Stimulated activated CD8-positive, alpha-beta memory T cell treated with anti-CD3 and anti-CD28 coated beads, Interleukin-7, amount 100 ng/mL, for 1 hour (primary cell): ENCODE data around the gene HNRNPCL2.
"Not testable (repeated sequence)": the region's sequence is repeated elsewhere in the genome, so short reads cannot be mapped to it uniquely, and the experiment has no call there.

Source experiments
- DNase-seq, 2 donors: peaks; one replicate each; pipeline ENCODE4 v3.0.0-alpha.2; 2020; ENCODE audit warnings: low read depth in 2 of 2

Gene HNRNPCL2

GRCh38 chr1:13116754-13117153 lies at the start of gene HNRNPCL2:
HNRNPCL2 (minus strand) TSS chr1:13116854; CDS start chr1:13116400, 454 bp downstream.
- DNase-seq = not testable (repeated sequence)

GRCh38 chr1:13165531-13165930 lies 48.9 kb upstream of the HNRNPCL2 start, which contains the start of gene HNRNPCL4:
HNRNPCL4 (minus strand) TSS chr1:13165631; CDS start chr1:13165467, 164 bp downstream.
- not testable (repeated sequence) for DNase-seq

- not testable (repeated sequence) for DNase-seq
Measured at GRCh38 chr1:13155909-13156308, 39.3 kb upstream of the HNRNPCL2 start, which contains the start of gene PRAMEF26. PRAMEF26 (minus strand) TSS chr1:13156009; CDS start chr1:13153095, 2,914 bp downstream.

GRCh38 chr1:13070474-13070873 lies 46.2 kb downstream of the HNRNPCL2 start, which contains the start of gene PRAMEF25:
PRAMEF25 (plus strand) TSS chr1:13070774; CDS start chr1:13073694, 2,920 bp downstream.
- not testable (repeated sequence) for DNase-seq
